Dermis blood vessel endothelial cell (primary cell): Measurements from ENCODE around the gene TFB2M. TPM values are rescaled to one million over a fixed set of nuclear protein-coding genes. Genes with fewer than 3 reads are reported as not detected.

ENCODE experiments used
- DNase-seq: peaks from one replicate; pipeline ENCODE4 v3.0.0; 2010
- total RNA-seq: library from RNA; depleted of rRNA; stranded (reverse); fragments of >200 nt; gene quantifications from 2 replicates; pipeline ENCODE4 v1.2.3, GENCODE V29; 2014

Gene TFB2M
- total RNA-seq, 1 donor from 2014 or later = 16.2 TPM

DNA sequence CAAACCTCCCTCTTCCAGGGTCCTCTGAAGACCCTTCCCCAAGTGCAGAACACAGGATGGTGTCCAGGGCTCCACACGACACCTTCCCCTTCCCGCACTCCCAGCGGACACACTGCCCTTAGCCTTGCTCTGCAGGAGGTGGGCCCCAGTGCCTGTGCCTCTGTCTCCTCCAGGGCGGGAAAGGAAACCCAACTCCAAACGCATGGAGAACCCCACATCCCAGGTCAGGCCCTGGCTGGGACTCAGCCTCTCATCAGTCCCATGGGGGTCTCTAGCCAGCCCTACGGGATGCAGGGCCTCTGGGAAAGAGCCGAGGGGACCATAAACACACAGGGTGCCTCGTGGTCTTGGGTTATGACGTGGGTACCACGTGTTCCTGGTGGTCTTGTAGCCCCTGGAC lies 53.4 kb downstream of the TFB2M start:
- DNase-seq = no peak

DNA sequence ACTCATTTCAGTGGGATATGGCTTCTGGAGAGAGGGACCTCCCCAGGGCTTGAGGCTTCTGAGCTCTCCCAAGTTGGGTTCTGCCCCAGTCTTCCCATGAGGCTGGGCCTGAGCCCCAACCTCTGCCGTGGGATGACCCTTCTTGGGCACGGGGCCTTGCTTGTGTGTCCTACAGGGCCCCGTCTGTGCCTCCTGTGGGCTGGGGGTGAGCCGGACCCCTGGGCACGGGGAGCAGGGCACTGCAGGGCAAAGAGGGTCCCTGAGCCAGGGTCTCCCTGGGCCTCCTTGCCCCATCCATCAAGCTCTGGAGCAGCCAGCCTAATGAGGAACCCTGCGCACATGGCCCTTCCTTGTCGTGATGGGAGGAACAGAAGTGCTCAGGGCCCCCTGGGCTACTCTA lies 53.8 kb downstream of the TFB2M start:
- no peak for DNase-seq

DNA sequence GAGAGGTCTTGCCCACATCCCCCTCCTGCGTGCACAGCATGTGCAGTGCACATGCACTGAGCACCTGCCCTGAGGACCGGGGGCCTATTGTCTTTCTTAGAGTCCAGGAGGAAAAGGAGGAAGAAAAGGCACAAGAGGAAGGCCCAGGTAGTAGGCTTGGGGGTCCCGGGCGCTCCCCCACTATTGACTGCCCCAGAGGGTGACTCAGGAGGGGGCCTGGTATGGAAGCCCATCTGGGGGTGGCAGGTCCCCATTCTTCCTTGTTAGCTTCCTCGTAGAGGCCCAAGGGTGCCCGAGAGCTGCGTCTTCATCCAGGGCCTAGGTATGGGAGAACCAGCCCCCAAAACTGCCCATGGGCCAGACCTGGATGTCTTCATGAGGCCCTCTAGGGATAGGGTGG lies 54.9 kb downstream of the TFB2M start:
- DNase-seq = no peak

DNA sequence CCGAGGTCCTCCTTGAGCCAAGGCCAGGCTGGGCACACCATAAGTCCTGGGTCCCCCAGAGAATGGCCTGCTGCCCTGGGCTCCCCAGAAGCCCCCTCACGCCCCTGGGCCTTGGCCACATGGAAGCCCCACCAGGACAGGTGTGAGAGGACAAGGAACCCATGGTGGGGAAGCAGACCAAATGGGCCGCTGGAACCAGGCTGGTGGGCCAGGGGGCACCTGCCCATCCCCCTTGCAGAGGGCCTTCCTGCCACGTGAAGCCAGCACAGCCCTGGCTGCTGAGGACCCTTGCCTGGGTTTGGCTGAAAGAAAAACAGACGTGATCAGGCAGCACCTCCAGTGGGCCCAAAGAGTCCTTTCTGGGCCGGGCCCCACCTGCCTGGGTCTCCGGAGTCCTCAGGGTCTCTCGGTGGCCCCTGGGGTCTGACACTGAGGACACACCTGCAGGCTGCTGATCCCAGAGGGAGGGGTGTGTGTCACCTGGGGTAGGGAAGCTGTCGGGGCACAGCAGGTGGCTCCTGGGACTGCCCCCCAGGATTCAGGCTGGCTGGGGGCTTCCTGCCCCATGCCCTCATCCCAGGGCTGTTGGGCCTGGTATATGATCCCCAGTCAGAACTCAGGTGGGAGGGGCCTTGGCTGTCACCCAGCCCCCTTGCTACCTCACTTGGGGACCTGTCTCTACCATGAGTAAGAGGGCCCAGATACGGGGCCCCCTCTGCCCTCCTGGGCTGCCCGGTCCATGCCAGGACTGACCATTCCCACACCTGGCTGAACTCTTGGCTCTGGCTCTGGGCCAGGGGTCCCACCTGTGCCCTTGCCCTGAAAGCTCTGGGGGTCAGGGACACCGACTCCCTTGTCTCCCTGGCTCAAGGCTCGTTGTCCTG lies 55.7 kb downstream of the TFB2M start:
- no peak for DNase-seq

DNA sequence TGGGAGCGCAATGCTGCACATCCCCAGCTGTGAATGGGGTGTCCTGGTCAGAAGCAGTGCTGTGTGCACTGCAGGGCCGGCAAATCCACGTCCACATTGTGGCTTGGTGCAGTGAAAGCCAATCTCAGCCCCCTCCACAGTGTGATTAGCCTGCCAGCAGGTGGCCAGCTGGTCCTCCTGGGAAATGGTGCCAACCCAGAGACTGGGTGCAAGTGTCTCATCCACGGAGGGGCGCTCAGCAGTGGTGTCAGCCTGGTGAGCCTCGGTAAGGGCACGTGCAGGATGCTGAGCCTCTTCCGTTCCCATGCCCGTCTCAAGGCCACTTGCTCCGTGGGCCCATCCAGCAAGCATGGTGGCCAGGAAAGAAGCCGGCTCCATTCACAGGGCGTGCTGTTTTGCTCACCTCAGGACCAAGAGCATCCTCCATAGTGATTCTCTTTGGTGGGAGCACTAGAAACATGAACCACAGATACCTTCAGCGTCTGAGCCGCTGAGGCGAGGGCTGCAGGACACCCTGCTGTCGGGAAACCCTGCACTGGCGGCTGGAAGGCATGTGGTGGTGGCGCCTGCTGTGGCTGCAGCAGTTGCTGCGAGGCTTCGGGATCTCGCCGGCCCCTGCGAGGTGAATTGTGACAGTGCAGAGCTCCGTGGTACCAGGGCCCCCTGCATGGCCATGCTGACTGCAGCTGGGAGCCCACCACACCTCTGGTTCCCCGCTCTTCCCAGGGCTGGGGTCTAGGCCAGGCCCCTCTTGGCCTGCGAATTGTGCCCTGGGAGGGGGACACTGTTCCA lies 57.0 kb downstream of the TFB2M start:
- no peak for DNase-seq

DNA sequence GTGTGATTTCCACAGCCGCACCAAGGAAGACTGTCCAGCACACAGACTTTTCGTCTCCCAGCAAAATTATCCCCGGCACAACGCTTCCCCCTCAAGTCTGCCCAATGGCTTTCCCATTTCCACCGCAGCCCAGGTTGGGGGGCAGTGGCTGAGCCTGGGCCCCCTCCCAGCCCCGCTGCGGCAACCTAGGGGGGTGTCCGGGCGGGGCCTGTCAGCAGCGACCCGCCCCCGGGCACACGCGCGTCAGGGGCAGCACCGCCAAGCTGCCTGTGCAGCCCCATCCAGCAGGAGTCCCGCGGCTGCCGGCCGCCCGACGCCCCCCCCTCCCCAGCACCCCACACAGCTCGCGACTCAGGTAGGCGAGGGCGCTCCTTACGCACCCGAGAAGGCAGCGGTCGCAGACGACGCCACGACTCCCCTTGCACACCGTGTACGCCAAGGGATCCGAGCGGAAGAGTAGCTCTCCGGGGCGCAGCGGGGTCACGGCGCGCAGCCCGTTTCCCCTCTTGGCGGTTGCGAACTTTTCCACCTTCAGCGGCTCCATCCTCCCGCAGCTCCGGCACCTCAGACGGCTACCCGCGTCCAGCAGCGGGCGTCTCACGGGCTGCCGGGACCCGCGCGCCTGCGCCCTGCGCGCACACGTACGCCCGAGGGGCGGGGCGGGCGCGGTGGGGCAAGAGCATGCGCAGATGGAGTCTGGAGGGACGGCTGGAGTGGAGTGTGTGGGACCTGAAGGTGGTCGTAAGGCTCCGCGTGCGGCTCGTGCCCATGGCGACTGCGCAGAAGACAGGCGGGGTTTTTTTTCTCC lies 59.2 kb downstream of the TFB2M start, which contains the start of gene SMYD3:
Gene SMYD3 (minus strand): TSS at position 606 of the 808 bp plus-strand sequence.
- DNase-seq = peak; percentile 88

DNA sequence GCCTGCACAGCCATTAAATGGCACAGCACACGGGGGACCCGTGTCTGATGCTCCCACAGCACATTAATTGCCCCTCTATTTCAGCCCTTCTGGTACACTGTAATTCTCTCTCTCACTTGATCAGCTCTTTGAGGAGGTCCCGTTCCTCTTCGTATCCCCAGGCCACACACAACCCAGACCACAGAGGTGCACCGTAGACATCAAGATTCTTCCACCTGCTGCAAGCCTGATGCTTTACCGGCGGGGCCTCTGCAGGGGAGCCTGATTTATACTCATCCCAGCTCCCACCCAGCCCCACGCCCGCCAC lies 59.7 kb downstream of the TFB2M start:
- DNase-seq = peak; percentile 10

DNA sequence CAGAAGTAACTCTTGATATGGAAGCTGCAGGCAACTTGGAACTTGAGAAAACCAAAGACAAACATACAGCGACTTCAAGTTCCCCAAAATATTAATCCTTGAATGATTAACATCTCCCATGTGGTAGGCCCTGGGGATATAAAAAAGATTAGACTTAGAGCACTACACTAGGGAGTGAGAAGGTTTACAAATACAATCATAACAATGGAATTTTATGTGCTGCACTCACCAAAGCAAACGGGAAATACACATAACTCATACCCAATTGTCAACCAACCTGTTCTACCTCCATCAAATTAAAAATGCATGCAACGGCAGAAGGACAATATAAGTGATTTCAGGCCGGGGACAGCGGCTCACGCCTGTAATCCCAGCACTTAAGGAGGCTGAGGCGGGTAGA lies 62.7 kb downstream of the TFB2M start:
- DNase-seq = peak; percentile 24

DNA sequence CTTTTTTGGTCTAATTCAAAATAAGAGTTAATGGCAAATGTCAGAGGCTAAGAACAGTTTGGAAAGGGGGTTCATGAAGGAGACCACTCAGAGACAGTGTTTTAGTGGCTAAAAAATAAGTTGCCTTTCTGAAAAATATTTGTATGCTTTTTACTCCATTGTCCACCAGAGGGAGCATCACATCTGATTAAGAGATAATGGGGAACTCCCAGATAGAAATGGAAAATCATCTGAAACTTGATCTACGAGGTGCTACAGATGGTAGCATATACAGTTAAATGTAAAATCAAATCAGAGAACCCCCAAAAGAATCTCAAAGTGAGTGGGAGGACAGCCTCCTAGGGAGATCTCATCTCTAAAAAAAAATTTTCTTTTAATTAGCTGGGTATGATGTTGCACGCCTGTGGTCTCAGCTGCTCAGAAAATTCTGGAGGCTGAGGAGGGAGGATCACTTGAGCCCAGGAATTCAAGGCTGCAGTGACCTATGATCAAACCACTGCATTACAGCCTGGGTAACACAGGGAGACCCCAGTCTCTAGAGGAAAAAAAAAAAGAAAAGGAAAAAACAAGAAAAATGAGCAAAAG lies 68.6 kb downstream of the TFB2M start:
- DNase-seq = peak; percentile 88

DNA sequence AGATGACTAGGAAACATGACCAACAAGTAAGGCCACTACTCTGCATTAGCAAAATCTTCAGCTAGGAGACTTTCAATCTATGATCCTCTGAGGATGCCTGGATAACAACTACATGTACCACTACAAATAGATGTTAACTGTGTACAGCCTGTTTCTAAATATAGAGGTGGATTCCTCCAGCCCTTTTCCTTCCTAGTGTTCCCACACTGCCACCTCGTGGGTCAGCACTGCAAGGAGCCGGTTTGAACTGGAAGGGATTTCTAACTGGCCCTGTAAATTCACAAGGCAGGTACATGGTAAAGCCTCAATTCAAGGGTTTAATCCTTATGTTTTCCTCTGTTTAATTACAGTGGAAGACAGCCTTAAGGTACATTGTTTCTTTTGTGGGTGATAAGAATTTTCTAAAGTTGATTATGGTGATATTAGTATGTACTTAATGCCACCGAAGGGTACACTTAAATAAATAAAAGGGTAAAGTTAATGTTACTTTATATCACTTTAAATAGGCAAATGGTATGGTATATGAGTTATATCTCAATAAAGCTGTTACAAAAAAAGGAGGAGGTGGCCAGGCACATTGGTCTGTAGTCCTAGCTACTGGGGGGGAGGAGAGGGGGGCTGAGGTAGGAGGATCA lies 73.3 kb downstream of the TFB2M start:
- peak; percentile 87 for DNase-seq

DNA sequence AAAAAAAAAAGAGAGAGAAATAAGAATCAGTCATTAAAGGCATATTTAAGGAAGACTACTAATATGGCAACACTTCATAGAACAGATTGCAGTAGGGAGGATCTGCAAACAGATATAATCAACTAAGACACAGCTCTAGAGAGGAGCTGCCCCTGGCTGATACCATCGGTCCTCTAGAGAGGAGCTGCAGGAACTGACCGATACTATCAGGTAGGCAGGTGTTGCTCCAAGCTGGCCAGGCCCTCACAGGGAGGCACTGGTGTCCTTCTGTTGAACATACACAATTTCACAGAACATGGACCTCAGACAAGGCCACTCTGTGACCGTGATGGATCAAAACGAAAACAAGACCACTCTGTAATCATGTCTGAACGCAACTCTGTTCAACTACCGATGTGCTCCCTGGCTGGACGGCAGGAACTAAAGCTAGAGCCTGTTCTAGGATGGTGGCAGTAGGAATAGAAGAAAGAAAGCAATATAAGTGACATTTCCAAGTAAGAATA lies 74.5 kb downstream of the TFB2M start:
- no peak for DNase-seq

Other genes starting within 250 kb of the TFB2M start
- gene SMYD3, start 59.0 kb downstream of the TFB2M start, total RNA-seq = 21.3 and 22.0 TPM in 2 replicates
- gene CNST, start 195 bp upstream of the TFB2M start, total RNA-seq = 27.5 and 31.0 TPM in 2 replicates
- 52.8 and 58.3 TPM in 2 replicates for gene SCCPDH, start 158.1 kb upstream of the TFB2M start, total RNA-seq